ENCODE results near the gene RAPGEF2. TPM values are rescaled to one million over a fixed set of nuclear protein-coding genes. Genes with fewer than 3 reads are reported as not detected.

RAPGEF2 gene
- total RNA-seq, 2 donors from 2014 or later: 22.8 to 40.0 TPM

GRCh38 chr4:159252491-159252890 lies 149.6 kb downstream of the RAPGEF2 start:
- no peak overlapping the region for H3K9ac ChIP-seq (ENCODE audit: low read depth in 2 of 2, low read length in 2 of 2)
- no peaks in the 10 kb centered on the region for H3K36me3 ChIP-seq
- no peak for TF ChIP-seq CTCF (IDR thresholded peaks at IDR 0.05)
- H3K9me3 ChIP-seq: no peaks in the 10 kb centered on the region
- no peaks in the 10 kb centered on the region for H3K27me3 ChIP-seq
- intact Hi-C loops (cut with DNase I): no loop called here
- no peak overlapping the region for H3K4me3 ChIP-seq
- DNase-seq: no peak
- no peaks in the 10 kb centered on the region for H3K4me1 ChIP-seq
- H3K27ac ChIP-seq: no peak overlapping the region

- Histone ChIP-seq H3K4me1 (no peaks in the 10 kb centered on the region), H3K9me3 (no peaks in the 10 kb centered on the region), H3K27me3 (no peaks in the 10 kb centered on the region), H3K27ac (no peak overlapping the region), H3K4me3 (no peak overlapping the region), H3K36me3 (no peaks in the 10 kb centered on the region), H3K9ac (ENCODE audit: low read depth in 2 of 2, low read length in 2 of 2) (no peak overlapping the region)
- TF ChIP-seq CTCF (IDR thresholded peaks at IDR 0.05): no peak
- no peak for DNase-seq
- intact Hi-C loops (cut with DNase I): no loop called here
Observed at GRCh38 chr4:159256037-159256436, 153.2 kb downstream of the RAPGEF2 start.

GRCh38 chr4:159258889-159259560 lies 156.1 kb downstream of the RAPGEF2 start:
- Histone ChIP-seq H3K27ac (no peak overlapping the region), H3K9me3 (no peaks in the 10 kb centered on the region), H3K36me3 (no peaks in the 10 kb centered on the region), H3K4me3 (no peak overlapping the region), H3K27me3 (no peaks in the 10 kb centered on the region), H3K9ac (ENCODE audit: low read depth in 2 of 2, low read length in 2 of 2) (no peak overlapping the region), H3K4me1 (no peaks in the 10 kb centered on the region)
- intact Hi-C loops (cut with DNase I): no loop called here
- DNase-seq: no peak
- TF ChIP-seq CTCF (IDR thresholded peaks at IDR 0.05): no peak

- Histone ChIP-seq H3K27ac (no peak overlapping the region), H3K27me3 (no peaks in the 10 kb centered on the region)
- intact Hi-C loops (cut with DNase I): no loop called here
Observed at GRCh38 chr4:159264057-159264456, 161.2 kb downstream of the RAPGEF2 start.

GRCh38 chr4:159266981-159267868 lies 164.3 kb downstream of the RAPGEF2 start:
- Histone ChIP-seq H3K9ac (ENCODE audit: low read depth in 2 of 2, low read length in 2 of 2) (no peak overlapping the region), H3K27me3 (no peaks in the 10 kb centered on the region), H3K4me1 (no peaks in the 10 kb centered on the region), H3K4me3 (no peak overlapping the region), H3K9me3 (no peaks in the 10 kb centered on the region), H3K36me3 (no peaks in the 10 kb centered on the region), H3K27ac (no peak overlapping the region)
- intact Hi-C loops (cut with DNase I): no loop called here
- DNase-seq: no peak
- no peak for TF ChIP-seq CTCF (IDR thresholded peaks at IDR 0.05)

More at GRCh38 chr4:159264057-159264456, 161.2 kb downstream of the RAPGEF2 start:
- no peak for TF ChIP-seq CTCF (IDR thresholded peaks at IDR 0.05)
- Histone ChIP-seq H3K9me3 (no peaks in the 10 kb centered on the region), H3K36me3 (no peaks in the 10 kb centered on the region), H3K9ac (ENCODE audit: low read depth in 2 of 2, low read length in 2 of 2) (no peak overlapping the region), H3K4me3 (no peak overlapping the region), H3K4me1 (no peaks in the 10 kb centered on the region)
- DNase-seq: no peak

All from colonic mucosa (tissue), 4 donors.